HCT116 (cell line): ENCODE data around the gene CROT. TPM values are rescaled to one million over a fixed set of nuclear protein-coding genes. Genes with fewer than 3 reads are reported as not detected.

ENCODE experiments used
- ATAC-seq: fragments of 200-7000 bp; cut with Tn5 transposase; 2 replicates; pipeline ENCODE4 v1.9.1; 2020; ENCODE audit warnings: mild to moderate bottlenecking, moderate library complexity
- BruUV-seq: library from RNA; stranded (reverse); fragments of 400-500 nt; replicated peaks from 2 replicates; lab custom pipeline; 2021; lab: Mats Ljungman, UMichigan
- CTCF ChIA-PET: fragments of 300-600 bp; sonication (Branson Sonifier 250); formaldehyde crosslinking; loops from one replicate; lab custom pipeline; 2021; ENCODE audit warnings: antibody characterized with exemption; lab: Charles Lee
- POLR2A ChIA-PET: fragments of 300-600, 350-600 bp; sonication (Branson Sonifier 250); formaldehyde crosslinking; loops from one replicate; lab custom pipeline; 2021; ENCODE audit warnings: antibody characterized with exemption; lab: Charles Lee
- RAD21 ChIA-PET, 2 experiments: fragments of 300-600 bp; sonication (Branson Sonifier 250); formaldehyde crosslinking; loops; one replicate each; lab custom pipeline; 2023; ENCODE audit warnings: low total read pairs in 2 of 2; ENCODE audit not compliant: uncharacterized antibody in 2 of 2, unreplicated experiment in 2 of 2, low non-redundant PET in 1 of 2; lab: Charles Lee
- DNase-seq: peaks from one replicate; pipeline ENCODE4 v3.0.0-alpha.2; 2010; ENCODE audit warnings: low read depth, low spot score
- H2AFZ ChIP-seq: fragments of 200-600 bp; shearing (Covaris generic), sonication (generic); 2 replicates; pipeline ENCODE4 v1.6.1; 2017; ENCODE audit warnings: low read depth, mixed run types, mixed read lengths, antibody characterized with exemption, low read length; ENCODE audit not compliant: poor library complexity, severe bottlenecking
- H3K27ac ChIP-seq: 2 replicates; pipeline ENCODE4 v1.5.1; 2012; ENCODE audit warnings: low read depth, low read length
- H3K27me3 ChIP-seq: fragments of 200-600 bp; sonication (generic); 2 replicates; pipeline ENCODE4 v1.6.1; 2016; ENCODE audit warnings: mixed run types, low read length, mixed read lengths; ENCODE audit not compliant: insufficient read depth
- H3K36me3 ChIP-seq, 2 experiments: fragments of 200-500 bp in 1 of 2; fragments of 200-600 bp in 1 of 2; sonication (Bioruptor generic) in 1 of 2; sonication (generic) in 1 of 2; 2 replicates each; pipeline versions ENCODE4 v1.5.1 to v1.6.1; 2014 to 2016; ENCODE audit warnings: low read length in 2 of 2, inconsistent platforms in 1 of 2, mixed read lengths in 1 of 2, mixed run types in 1 of 2; ENCODE audit not compliant: insufficient read depth in 2 of 2, control insufficient read depth in 1 of 2
- H3K4me1 ChIP-seq, 2 experiments: fragments of 200-600 bp in 1 of 2; sonication (generic) in 1 of 2; 2 replicates each; pipeline versions ENCODE4 v1.5.1 to v1.6.1; 2012 to 2017; ENCODE audit warnings: low read length in 2 of 2, inconsistent platforms in 1 of 2, mild to moderate bottlenecking in 1 of 2, mixed read lengths in 1 of 2, mixed run types in 1 of 2, moderate library complexity in 1 of 2; ENCODE audit not compliant: insufficient read depth in 2 of 2, control insufficient read depth in 1 of 2
- H3K4me2 ChIP-seq: fragments of 200-600 bp; sonication (generic); 2 replicates; pipeline ENCODE4 v1.6.1; 2017; ENCODE audit warnings: mixed run types, low read length, mixed read lengths
- H3K4me3 ChIP-seq, 2 experiments: fragments of 200-600 bp in 1 of 2; sonication (generic) in 1 of 2; replicated peaks in 1 of 2; 2 replicates each; pipeline ENCODE4 v1.5.1; 2011 to 2016; ENCODE audit warnings: low read length in 2 of 2, control low read depth in 1 of 2, low read depth in 1 of 2, mild to moderate bottlenecking in 1 of 2, mixed read lengths in 1 of 2, mixed run types in 1 of 2
- H3K79me2 ChIP-seq: fragments of 200-600 bp; sonication (generic); 2 replicates; pipeline ENCODE4 v1.6.1; 2017; ENCODE audit warnings: mild to moderate bottlenecking, mixed run types, low read length, moderate library complexity, mixed read lengths; ENCODE audit not compliant: insufficient read depth
- H3K9ac ChIP-seq: fragments of 200-600 bp; sonication (generic); 2 replicates; pipeline ENCODE4 v1.6.1; 2016; ENCODE audit warnings: low read length, mixed read lengths
- H3K9me2 ChIP-seq: fragments of 200-600 bp; sonication (generic), shearing (Covaris generic); 2 replicates; pipeline ENCODE4 v1.6.1; 2017; ENCODE audit warnings: mixed run types, mild to moderate bottlenecking, moderate library complexity; ENCODE audit not compliant: insufficient read depth
- H3K9me3 ChIP-seq, 2 experiments: fragments of 200-500 bp in 1 of 2; fragments of 200-600 bp in 1 of 2; sonication (Bioruptor generic) in 1 of 2; sonication (generic) in 1 of 2; 2 replicates each; pipeline ENCODE4 v1.6.1; 2014 to 2017; ENCODE audit warnings: low read length in 2 of 2, mixed read lengths in 2 of 2, inconsistent platforms in 1 of 2, low read depth in 1 of 2, mild to moderate bottlenecking in 1 of 2, mixed run types in 1 of 2, moderate library complexity in 1 of 2; ENCODE audit not compliant: control insufficient read depth in 1 of 2, insufficient read depth in 1 of 2
- H4K20me1 ChIP-seq: fragments of 200-600 bp; sonication (generic), shearing (Covaris generic); 2 replicates; pipeline ENCODE4 v1.6.1; 2017; ENCODE audit warnings: mixed run types, mild to moderate bottlenecking, moderate library complexity; ENCODE audit not compliant: insufficient read depth
- CBX3 ChIP-seq: IDR thresholded peaks from 2 replicates; pipeline ENCODE4 v1.6.1; 2012; ENCODE audit warnings: low read depth
- EGR1 ChIP-seq: IDR thresholded peaks from 2 replicates; pipeline ENCODE4 v1.6.1; 2012; ENCODE audit warnings: low read depth
- EZH2 ChIP-seq: fragments of 200-600 bp; sonication (generic); IDR thresholded peaks from 2 replicates; pipeline ENCODE4 v1.6.1; 2017; ENCODE audit warnings: antibody characterized with exemption, mixed run types
- EZH2phosphoT487 ChIP-seq: fragments of 200-600 bp; IDR thresholded peaks from 2 replicates; pipeline ENCODE4 v1.6.1; 2018; ENCODE audit warnings: antibody characterized with exemption, borderline replicate concordance
- FOSL1 ChIP-seq: IDR thresholded peaks from 2 replicates; pipeline ENCODE4 v1.6.1; 2012; ENCODE audit warnings: low read depth
- SIN3A ChIP-seq: IDR thresholded peaks from 2 replicates; pipeline ENCODE4 v1.6.1; 2012; ENCODE audit warnings: low read depth
- SP1 ChIP-seq: IDR thresholded peaks from 2 replicates; pipeline ENCODE4 v1.6.1; 2012; ENCODE audit warnings: low read depth
- SRF ChIP-seq: IDR thresholded peaks from 2 replicates; pipeline ENCODE4 v1.6.1; 2012; ENCODE audit warnings: low read depth
- TCF7L2 ChIP-seq: IDR thresholded peaks from 2 replicates; pipeline ENCODE4 v1.7.0; 2011; ENCODE audit warnings: borderline replicate concordance, inconsistent platforms; ENCODE audit not compliant: insufficient read depth, insufficient read length; ENCODE audit errors: extremely low read depth
- YY1 ChIP-seq: IDR thresholded peaks from 2 replicates; pipeline ENCODE4 v1.6.1; 2011; ENCODE audit warnings: low read length, low read depth, moderate library complexity, mild to moderate bottlenecking; ENCODE audit not compliant: insufficient replicate concordance; ENCODE audit errors: extremely low read depth
- ZNF274 ChIP-seq: fragments of 200-500 bp; sonication (Bioruptor generic); IDR thresholded peaks from 2 replicates; pipeline ENCODE4 v1.6.1; 2014; ENCODE audit warnings: mild to moderate bottlenecking, low read depth, low read length, inconsistent platforms
- intact Hi-C: fragments of 100-400 bp; cut with micrococcal nuclease; formaldehyde crosslinking; loops from 2 replicates; pipeline ENCODE4 v1.10.0; 2022
- total RNA-seq: library from RNA; stranded (reverse); gene quantifications from one replicate; pipeline ENCODE4 v1.2.1, GENCODE V29; 2021; ENCODE audit not compliant: unreplicated experiment
- TF ChIP-seq, protein P1 (sequence below): IDR thresholded peaks from 2 replicates; pipeline ENCODE4 v1.6.1; 2012
- TF ChIP-seq, protein P2 (sequence below), 3 experiments: fragments of 200-600 bp in 1 of 3; sonication (generic) in 1 of 3; IDR thresholded peaks in 2 of 3; conservative IDR thresholded peaks in 1 of 3; 2 replicates each; pipeline ENCODE4 v1.5.1; 2012 to 2017; ENCODE audit warnings: low read depth in 2 of 3, low read length in 2 of 3, antibody characterized with exemption in 1 of 3, borderline replicate concordance in 1 of 3, control low read depth in 1 of 3, mild to moderate bottlenecking in 1 of 3, mixed read lengths in 1 of 3, mixed run types in 1 of 3, moderate library complexity in 1 of 3; ENCODE audit not compliant: insufficient read depth in 1 of 3
- TF ChIP-seq, protein P3 (sequence below): IDR thresholded peaks from 2 replicates; pipeline ENCODE4 v1.6.1; 2012

Gene CROT
- total RNA-seq, 1 experiment from 2014 or later = 0.07 TPM

DNA sequence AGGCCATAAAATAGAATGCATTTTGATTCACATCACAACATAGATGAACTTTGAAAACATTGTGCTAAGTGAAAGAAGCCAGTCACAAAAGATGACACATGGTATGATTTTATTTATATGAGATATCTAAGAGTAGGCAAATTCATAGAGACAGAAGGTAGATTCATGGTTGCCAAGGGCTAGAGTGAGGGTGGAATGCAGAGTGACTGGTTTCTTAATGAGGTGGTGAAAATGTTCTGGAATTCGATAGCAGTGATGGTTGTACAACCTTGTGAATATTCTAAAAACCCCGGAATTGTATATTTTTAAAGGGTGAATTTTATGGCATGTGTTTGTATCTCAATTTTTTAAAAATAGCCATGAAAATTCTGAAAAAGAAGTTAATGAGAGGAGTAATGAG lies 87.1 kb downstream of the CROT start:
- BruUV-seq = no TSS peak
- ATAC-seq (no peak), DNase-seq (no peak)
- CTCF ChIA-PET = no interaction called here
- intact Hi-C loops = no loop called here
- no peak overlapping the region for H3K4me3 ChIP-seq
- H3K9ac ChIP-seq = no peak overlapping the region
- no peaks in the 10 kb centered on the region for H4K20me1 ChIP-seq
- 0 out of 2 replicates have a peak, but pooled peaks cover 3% of the 10 kb centered on the region for H3K9me2 ChIP-seq
- H3K27me3 ChIP-seq = no peaks in the 10 kb centered on the region
- TF ChIP-seq FOSL1 (no peak), TCF7L2 (no peak), EZH2 (no peak), SP1 (no peak)
- TF ChIP-seq, protein P1, sequence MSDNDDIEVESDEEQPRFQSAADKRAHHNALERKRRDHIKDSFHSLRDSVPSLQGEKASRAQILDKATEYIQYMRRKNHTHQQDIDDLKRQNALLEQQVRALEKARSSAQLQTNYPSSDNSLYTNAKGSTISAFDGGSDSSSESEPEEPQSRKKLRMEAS = no peak
- TF ChIP-seq, protein P2, sequence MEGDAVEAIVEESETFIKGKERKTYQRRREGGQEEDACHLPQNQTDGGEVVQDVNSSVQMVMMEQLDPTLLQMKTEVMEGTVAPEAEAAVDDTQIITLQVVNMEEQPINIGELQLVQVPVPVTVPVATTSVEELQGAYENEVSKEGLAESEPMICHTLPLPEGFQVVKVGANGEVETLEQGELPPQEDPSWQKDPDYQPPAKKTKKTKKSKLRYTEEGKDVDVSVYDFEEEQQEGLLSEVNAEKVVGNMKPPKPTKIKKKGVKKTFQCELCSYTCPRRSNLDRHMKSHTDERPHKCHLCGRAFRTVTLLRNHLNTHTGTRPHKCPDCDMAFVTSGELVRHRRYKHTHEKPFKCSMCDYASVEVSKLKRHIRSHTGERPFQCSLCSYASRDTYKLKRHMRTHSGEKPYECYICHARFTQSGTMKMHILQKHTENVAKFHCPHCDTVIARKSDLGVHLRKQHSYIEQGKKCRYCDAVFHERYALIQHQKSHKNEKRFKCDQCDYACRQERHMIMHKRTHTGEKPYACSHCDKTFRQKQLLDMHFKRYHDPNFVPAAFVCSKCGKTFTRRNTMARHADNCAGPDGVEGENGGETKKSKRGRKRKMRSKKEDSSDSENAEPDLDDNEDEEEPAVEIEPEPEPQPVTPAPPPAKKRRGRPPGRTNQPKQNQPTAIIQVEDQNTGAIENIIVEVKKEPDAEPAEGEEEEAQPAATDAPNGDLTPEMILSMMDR (IDR thresholded peaks at IDR 0.05 in 2 of 3, conservative IDR thresholded peaks at IDR 0.05 in 1 of 3; ENCODE audit: borderline replicate concordance in 1 of 3, insufficient read depth in 1 of 3, low read depth in 2 of 3, low read length in 2 of 3) = no peak
- TF ChIP-seq, all 23 proteins: peak for 0
- ChIA-PET RAD21 (no interaction called here), POLR2A (no interaction called here)
- Histone ChIP-seq H3K4me1 (peaks cover 0 to 5% of the 10 kb centered on the region in 2 experiments; a peak in 1 of 4 replicates), H3K4me2 (no peak overlapping the region), H2AFZ (no peak overlapping the region), H3K36me3 (no peaks in the 10 kb centered on the region), H3K27ac (no peak overlapping the region), H3K79me2 (no peaks in the 10 kb centered on the region), H3K9me3 (no peaks in the 10 kb centered on the region)

DNA sequence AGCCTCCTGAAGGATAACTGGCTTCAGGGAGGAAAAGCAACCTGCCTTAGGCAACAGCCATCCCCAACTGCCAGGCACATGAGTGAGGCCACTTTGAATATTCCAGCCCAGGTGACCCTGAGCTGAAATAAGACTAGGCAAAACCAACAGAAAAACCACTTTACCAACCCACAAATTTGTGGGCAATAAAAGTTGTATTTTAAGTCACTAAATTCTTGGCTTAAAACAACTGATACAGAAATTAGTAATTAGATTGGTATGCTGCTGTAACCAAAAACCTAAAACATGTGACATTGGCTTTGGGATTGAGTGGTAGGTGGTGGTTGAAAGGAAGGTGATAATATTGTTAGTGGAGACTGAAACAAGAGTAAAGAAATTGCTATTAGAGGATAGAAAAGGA lies 90.1 kb downstream of the CROT start:
- no peak overlapping the region for H2AFZ ChIP-seq
- H3K79me2 ChIP-seq = no peaks in the 10 kb centered on the region
- no peaks in the 10 kb centered on the region for H3K9me2 ChIP-seq
- ATAC-seq = no peak
- peaks cover 0 to 5% of the 10 kb centered on the region in 2 experiments; a peak in 1 of 4 replicates for H3K4me1 ChIP-seq
- POLR2A ChIA-PET = no interaction called here
- no peak overlapping the region for H3K27ac ChIP-seq
- no peaks in the 10 kb centered on the region for H3K27me3 ChIP-seq
- CTCF ChIA-PET = no interaction called here
- H3K9me3 ChIP-seq = no peaks in the 10 kb centered on the region
- H3K9ac ChIP-seq = no peak overlapping the region
- no TSS peak for BruUV-seq
- RAD21 ChIA-PET = no interaction called here
- no peak overlapping the region for H3K4me2 ChIP-seq
- TF ChIP-seq, protein P1 = no peak
- no peak for TF ChIP-seq ZNF274
- TF ChIP-seq YY1 = no peak
- TF ChIP-seq EZH2phosphoT487 = no peak
- no peak for TF ChIP-seq EGR1
- TF ChIP-seq SIN3A = no peak
- TF ChIP-seq SP1 = no peak
- TF ChIP-seq, protein P3, sequence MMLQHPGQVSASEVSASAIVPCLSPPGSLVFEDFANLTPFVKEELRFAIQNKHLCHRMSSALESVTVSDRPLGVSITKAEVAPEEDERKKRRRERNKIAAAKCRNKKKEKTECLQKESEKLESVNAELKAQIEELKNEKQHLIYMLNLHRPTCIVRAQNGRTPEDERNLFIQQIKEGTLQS = no peak
- no peak for TF ChIP-seq EZH2
- no peak for TF ChIP-seq CBX3
- TF ChIP-seq SRF = no peak
- DNase-seq = no peak
- H4K20me1 ChIP-seq = no peaks in the 10 kb centered on the region
- H3K4me3 ChIP-seq = no peak overlapping the region
- no peaks in the 10 kb centered on the region for H3K36me3 ChIP-seq
- intact Hi-C loops = no loop called here
